Measurements from ENCODE around the gene SYDE2. TPM values are rescaled to one million over a fixed set of nuclear protein-coding genes. Genes with fewer than 3 reads are reported as not detected.

The SYDE2 gene
- total RNA-seq, 1 donor from 2014 or later = 23.8 TPM

- Histone ChIP-seq H3K27me3 (no peaks in the 10 kb centered on the region), H3K36me3 (no peaks in the 10 kb centered on the region), H3K9me3 (no peaks in the 10 kb centered on the region), H3K4me3 (no peak overlapping the region), H3K4me1 (peaks cover 8% of the 10 kb centered on the region), H3K27ac (no peak overlapping the region)
- intact Hi-C loops (cut with DNase I) = no loop called here
- TF ChIP-seq, protein P1, sequence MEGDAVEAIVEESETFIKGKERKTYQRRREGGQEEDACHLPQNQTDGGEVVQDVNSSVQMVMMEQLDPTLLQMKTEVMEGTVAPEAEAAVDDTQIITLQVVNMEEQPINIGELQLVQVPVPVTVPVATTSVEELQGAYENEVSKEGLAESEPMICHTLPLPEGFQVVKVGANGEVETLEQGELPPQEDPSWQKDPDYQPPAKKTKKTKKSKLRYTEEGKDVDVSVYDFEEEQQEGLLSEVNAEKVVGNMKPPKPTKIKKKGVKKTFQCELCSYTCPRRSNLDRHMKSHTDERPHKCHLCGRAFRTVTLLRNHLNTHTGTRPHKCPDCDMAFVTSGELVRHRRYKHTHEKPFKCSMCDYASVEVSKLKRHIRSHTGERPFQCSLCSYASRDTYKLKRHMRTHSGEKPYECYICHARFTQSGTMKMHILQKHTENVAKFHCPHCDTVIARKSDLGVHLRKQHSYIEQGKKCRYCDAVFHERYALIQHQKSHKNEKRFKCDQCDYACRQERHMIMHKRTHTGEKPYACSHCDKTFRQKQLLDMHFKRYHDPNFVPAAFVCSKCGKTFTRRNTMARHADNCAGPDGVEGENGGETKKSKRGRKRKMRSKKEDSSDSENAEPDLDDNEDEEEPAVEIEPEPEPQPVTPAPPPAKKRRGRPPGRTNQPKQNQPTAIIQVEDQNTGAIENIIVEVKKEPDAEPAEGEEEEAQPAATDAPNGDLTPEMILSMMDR (IDR thresholded peaks at IDR 0.05) = no peak
- ATAC-seq = no peak
- no peak for DNase-seq
Measured at GRCh38 chr1:85184245-85184644, 16.6 kb downstream of the SYDE2 start.

DNA sequence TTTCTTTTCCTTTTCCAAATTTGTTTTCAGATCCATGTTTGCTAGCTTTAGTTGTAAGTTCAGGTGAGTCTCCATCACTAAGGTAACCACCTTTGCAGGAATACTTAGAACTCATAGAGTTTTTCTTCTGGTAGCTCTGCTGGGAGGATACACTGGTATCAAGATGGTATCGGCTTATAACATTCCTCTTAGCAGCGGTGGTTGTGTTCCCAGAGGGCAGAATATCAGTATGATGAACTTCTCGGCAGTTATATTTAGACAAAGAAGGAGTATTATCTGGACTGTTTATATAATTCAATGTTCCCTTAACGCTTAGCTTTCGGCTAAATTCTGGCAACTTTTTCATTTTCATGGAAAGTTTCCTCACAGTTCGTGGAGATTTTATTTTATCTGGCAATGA, 18.1 kb downstream of the SYDE2 start:
- Histone ChIP-seq H3K27me3 (no peaks in the 10 kb centered on the region), H3K4me3 (no peak overlapping the region), H3K4me1 (peaks cover 11% of the 10 kb centered on the region), H3K36me3 (no peaks in the 10 kb centered on the region), H3K9me3 (no peaks in the 10 kb centered on the region), H3K27ac (no peak overlapping the region)
- DNase-seq = no peak
- TF ChIP-seq, protein P1 (IDR thresholded peaks at IDR 0.05) = no peak
- intact Hi-C loops (cut with DNase I) = no loop called here
- ATAC-seq = no peak

DNA sequence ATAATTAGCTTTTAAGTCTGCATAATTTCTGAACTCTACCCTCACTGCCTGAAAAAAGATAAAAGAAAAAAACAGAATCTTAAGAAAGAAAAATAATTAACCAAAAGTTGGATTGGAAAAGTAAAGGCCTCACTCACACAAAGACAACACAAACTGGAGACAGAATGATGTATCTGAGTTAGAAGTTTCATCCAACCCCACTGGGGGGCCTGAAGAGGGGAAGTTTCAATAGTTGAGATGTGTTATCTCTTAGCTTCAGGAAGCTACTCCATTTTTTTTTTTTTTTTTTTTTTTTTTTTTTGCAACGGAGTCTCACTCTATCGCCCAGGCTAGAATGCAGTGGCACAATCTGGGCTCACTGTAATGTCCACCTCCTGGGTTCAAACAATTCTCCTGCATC, 19.9 kb downstream of the SYDE2 start:
- DNase-seq = no peak
- TF ChIP-seq, protein P1 (IDR thresholded peaks at IDR 0.05) = no peak
- H3K36me3 ChIP-seq = no peaks in the 10 kb centered on the region
- H3K9me3 ChIP-seq = no peaks in the 10 kb centered on the region
- no peak overlapping the region for H3K4me3 ChIP-seq
- H3K4me1 ChIP-seq = peaks cover 11% of the 10 kb centered on the region
- H3K27me3 ChIP-seq = no peaks in the 10 kb centered on the region
- no peak for ATAC-seq
- intact Hi-C loops (cut with DNase I) = no loop called here
- no peak overlapping the region for H3K27ac ChIP-seq

DNA sequence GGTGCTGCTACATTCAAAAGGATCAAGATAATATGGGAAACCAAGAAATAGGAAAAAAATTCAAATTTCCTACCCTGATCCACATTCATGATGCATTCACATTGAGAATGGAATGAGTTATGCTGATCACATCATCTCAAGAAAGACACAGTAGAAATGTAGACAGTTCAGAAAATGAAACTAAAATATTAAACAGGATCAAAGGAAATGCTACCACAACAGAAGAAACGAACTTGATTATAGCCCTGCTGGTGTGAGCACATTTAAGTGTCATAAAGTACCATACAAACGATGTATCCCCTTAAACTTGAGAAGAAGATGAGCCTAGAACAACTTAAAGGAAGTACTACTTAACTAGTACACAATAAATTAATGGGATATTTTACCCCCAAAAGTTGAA, 21.3 kb downstream of the SYDE2 start:
- DNase-seq (no peak), ATAC-seq (no peak)
- TF ChIP-seq, protein P1 (IDR thresholded peaks at IDR 0.05) = no peak
- Histone ChIP-seq H3K9me3 (no peaks in the 10 kb centered on the region), H3K27me3 (no peaks in the 10 kb centered on the region), H3K27ac (no peak overlapping the region), H3K4me3 (no peak overlapping the region), H3K36me3 (no peaks in the 10 kb centered on the region), H3K4me1 (peaks cover 11% of the 10 kb centered on the region)
- intact Hi-C loops (cut with DNase I) = no loop called here

- intact Hi-C loops (cut with DNase I) = no loop called here
- H3K27me3 ChIP-seq = no peaks in the 10 kb centered on the region
- DNase-seq = no peak
- no peaks in the 10 kb centered on the region for H3K36me3 ChIP-seq
- H3K9me3 ChIP-seq = no peaks in the 10 kb centered on the region
- peaks cover 11% of the 10 kb centered on the region for H3K4me1 ChIP-seq
- TF ChIP-seq, protein P1 (IDR thresholded peaks at IDR 0.05) = no peak
- no peak overlapping the region for H3K27ac ChIP-seq
- ATAC-seq = no peak
- no peak overlapping the region for H3K4me3 ChIP-seq
Measured at GRCh38 chr1:85178396-85178795, 22.4 kb downstream of the SYDE2 start.

DNA sequence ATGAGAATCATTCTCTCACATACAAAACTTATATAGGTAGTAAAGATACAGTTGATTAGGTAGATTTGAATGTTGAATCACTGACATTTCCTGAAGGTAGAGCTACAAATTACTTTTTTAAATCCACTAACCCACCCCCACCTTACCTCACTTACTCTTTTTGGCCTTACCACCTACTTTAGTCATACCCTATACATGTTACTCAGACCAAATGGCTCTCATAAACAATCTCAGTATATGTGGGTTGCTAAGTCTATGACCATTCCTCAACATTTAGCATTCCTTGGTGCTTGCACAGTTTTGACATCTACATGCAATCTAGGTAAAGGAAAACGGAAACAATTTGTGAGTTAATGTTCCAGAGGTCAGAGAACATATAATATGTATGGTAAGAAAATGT, 26.3 kb downstream of the SYDE2 start:
- Histone ChIP-seq H3K27ac (no peak overlapping the region), H3K36me3 (no peaks in the 10 kb centered on the region), H3K4me1 (peaks cover 6% of the 10 kb centered on the region), H3K4me3 (no peak overlapping the region), H3K9me3 (no peaks in the 10 kb centered on the region), H3K27me3 (no peaks in the 10 kb centered on the region)
- intact Hi-C loops (cut with DNase I) = no loop called here
- ATAC-seq (no peak), DNase-seq (no peak)
- TF ChIP-seq, protein P1 (IDR thresholded peaks at IDR 0.05) = no peak

All from upper lobe of right lung (tissue), 1 donor.